NCI-H1048 (cell line): Measurements from ENCODE around the gene DNAH8.
"Not testable (repeated sequence)": the region's sequence is repeated elsewhere in the genome, so short reads cannot be mapped to it uniquely, and the experiment has no call there.

Experiments used
- DNase-seq: peaks from one replicate; lab custom pipeline; 2025; lab: John Stamatoyannopoulos, UW

Gene DNAH8

GRCh38 chr6:38846361-38846760, 131.2 kb downstream of the DNAH8 start:
- DNase-seq: no peak

GRCh38 chr6:38846844-38847243, 131.7 kb downstream of the DNAH8 start:
- no peak for DNase-seq

DNA sequence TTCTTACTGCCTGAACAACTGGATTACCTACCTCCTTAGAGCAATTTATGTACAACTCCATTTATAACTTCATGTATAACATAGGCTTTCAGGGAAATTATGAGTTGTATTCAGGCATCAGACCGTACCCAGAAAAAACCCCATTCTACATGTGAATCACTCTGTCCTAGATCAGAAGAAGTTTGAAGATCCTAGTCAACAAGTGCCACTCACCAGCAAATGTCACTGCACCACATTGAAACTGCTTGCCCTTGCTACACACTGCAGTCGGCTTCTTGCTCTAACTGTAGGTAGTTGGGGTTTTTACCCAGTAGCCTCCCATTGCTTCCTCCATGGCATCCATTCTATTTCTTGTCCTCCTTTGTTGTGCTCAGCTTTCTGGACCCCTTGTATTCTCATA, 132.4 kb downstream of the DNAH8 start:
- DNase-seq: no peak

DNA sequence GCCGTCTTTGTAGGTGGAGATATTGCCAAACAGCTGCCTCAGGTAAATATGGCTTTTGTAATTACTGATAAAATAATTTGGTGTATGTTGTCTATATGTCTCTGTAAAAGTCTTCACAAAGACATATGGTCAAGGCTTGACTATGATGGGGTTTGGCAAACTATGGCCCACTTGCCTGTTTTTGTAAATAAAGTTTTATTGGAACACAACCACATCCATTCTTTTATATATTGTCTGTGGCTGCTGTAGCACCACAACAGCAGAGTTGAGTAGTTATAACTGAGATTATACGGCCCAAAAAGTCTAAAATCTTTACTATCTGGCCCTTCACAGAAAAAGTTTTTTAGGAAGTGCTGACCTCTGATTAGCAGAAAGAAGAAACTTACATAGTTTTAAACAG, 133.6 kb downstream of the DNAH8 start:
- no peak for DNase-seq

DNA sequence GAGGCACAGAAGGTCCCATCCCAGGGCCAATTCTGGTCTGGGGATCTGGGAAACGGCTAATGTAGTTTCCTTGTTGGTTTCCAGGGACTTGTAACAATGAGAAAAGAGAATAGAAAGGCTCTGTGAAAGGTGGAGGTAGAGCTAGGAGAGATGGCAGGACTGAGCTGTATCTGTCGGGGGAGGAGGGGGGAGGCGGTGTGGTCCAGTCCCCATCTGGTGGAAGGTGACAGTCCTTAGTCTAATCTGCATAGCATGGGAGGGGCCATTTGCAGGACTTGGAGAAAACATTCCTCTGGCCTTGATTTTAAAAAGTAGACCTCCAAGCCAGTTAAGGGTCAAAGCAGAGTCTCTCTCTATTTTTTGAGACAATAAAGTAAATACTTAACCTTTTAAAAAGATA, 137.1 kb downstream of the DNAH8 start:
- DNase-seq: no peak

DNA sequence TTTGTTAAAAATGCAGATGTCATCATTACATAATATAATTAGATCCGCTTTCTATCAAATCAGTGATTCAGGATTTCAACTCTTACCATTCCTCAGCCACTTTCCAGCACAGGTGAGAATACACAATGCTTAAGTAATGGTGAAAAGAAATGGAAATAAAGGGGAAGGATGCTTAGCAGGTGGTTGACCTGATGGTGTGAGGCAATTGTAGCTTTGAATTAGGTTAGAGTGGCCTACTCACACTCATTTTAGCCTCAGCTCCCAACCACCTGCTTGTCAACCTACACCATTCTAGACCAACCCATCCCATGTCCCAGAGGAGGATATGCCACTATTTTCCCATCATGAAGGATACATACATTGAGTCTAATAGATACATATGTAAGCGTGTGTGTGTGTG, 138.1 kb downstream of the DNAH8 start:
- DNase-seq: no peak

GRCh38 chr6:38856492-38856891, 141.4 kb downstream of the DNAH8 start:
- no peak for DNase-seq

GRCh38 chr6:38857815-38858214, 142.7 kb downstream of the DNAH8 start:
- DNase-seq: no peak

GRCh38 chr6:38860041-38860440, 144.9 kb downstream of the DNAH8 start:
- DNase-seq: no peak

GRCh38 chr6:38861926-38862401, 146.9 kb downstream of the DNAH8 start:
- DNase-seq: no peak

DNA sequence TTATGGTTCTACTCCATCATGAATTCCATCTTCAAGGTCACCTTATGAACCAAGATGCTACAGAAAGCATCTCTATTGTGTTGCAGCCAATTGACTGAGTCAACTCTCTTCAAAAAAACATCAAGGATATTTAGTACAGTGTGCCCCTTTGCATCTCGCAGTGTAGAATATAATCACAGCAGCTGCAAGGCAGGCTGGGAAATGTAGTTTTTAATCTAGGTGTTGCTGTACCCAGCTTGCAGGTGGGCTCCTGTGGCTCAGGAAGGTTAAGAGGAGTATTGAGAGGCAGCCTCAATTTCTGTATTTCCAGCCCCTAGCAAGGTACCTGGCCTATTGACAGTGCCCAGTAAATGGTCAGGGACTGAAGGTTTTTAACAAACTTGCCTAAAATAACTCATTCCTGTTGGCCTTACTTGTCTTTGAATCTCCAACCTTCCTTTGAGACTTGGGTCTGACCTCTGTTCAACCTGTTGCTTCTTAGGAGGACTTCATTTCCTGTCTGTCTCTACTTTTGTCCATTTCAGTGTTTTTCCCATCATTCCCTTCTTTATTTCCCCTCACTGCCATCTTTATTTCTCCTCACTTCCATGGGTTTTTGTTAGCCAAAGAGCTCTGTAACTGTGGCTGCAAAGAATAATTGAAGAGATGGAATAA, 150.5 kb downstream of the DNAH8 start:
- no peak for DNase-seq

GRCh38 chr6:38867726-38868125, 152.6 kb downstream of the DNAH8 start:
- no peak for DNase-seq

GRCh38 chr6:38871741-38872568, 156.8 kb downstream of the DNAH8 start:
- no peak for DNase-seq

GRCh38 chr6:38873001-38873400, 157.9 kb downstream of the DNAH8 start:
- no peak for DNase-seq

- not testable (repeated sequence) for DNase-seq
Observed at GRCh38 chr6:38873816-38874215, 158.7 kb downstream of the DNAH8 start.

DNA sequence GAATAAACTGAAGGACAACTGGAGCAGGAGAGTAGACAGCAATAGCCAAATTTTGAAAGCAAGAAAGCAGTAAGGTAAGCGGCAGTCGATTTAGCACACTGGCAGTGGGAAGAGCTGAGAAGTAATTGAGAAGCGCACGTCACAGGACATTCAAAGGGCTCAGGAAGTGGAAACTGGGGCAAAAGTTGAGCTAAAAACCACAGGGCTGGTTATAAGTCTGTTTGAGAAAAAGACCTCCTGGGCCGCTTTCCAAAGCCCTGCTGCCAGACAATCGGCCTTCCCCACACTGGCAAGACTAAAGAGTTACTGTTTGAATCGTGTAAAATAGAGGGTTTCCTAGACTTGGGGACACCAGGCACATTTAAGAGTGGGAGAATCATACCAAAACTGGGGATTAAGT, 161.4 kb downstream of the DNAH8 start:
- DNase-seq: no peak

GRCh38 chr6:38877721-38878120, 162.6 kb downstream of the DNAH8 start:
- no peak for DNase-seq

DNA sequence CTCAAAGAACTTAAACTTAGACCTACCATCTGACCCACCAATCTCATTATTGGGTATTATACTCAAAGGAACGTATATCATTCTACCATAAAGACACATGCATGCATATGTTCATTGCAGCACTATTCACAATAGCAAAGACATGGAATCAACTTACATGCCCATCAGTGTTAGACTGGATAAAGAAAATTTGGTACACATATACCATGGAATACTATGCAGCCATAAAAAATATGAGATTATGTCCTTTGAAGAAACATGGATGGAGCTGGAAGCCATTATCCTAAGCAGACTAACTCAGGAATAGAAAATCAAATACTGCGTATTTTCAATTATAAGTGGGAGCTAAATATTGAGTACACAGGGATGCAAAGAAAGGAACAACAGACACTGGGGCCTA, 167.0 kb downstream of the DNAH8 start:
- DNase-seq: no peak

DNA sequence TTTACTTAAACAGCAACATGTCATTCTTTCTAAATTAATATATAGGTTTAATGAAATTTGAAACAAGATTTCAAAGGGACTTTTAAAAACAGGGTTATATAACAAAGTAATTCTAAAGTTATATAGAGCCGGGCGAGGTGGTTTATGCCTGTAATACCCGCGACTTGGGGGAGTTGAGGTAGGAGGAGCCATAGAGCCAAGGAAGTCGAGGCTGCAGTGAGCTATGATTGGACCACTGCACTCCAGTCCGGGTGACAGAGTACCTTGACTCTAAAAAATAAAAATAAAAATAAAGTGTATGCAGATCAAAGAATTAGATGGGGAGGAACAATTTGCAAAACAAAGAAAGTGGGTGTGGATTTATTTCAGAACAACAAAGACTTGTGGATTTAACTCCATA, 182.4 kb downstream of the DNAH8 start:
- no peak for DNase-seq

DNA sequence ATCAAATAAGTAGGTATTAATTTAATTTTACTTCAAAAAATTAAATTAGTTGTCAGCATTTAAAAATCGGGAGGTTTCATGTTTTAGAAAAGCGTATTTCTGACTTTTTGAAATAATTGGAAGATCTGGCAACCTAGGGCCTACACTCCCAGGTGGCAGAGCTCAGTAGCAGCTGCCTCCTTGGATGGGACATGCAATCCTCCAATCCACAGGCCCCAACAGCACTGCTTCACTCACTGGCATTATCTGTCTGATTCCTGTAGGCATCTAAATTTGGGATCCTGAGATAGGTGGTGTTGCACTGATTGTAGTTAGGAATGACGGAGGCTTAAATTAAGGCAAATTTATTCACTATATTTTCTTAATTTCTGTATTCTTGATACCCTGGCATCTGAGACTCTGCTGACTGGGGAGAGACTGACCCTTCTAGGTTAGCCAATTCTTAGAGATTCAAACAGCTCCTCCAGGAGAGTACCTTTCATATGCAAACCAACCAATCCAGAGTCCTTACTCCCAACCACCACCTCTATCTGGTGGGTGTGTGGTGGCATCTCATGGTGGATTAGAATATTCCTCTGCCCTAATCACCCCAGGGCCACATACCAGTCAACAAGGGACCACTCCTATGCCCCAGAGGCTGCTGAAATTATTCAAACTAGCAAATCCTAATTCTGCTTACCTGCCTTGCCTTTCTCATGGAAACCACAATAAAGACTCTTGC, 186.9 kb downstream of the DNAH8 start:
- no peak for DNase-seq

DNA sequence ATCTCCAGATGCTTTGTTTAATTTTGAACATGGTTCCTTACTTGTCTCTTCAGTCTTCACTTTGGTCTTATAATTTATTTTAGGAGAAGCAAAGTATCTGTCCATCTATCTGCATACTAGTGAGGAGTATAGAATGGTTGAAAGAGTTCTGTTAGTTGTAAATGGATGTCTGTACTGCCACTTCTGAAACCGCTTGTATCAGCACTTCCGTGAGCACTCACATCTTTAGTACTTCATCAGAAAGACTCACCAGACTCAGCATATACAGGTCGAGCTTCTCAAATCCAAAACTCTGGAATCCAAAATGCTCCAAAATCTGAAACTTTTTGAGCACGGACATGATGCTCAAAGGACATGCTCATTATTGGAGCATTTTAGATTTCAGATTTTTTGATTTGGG, 191.5 kb downstream of the DNAH8 start:
- no peak for DNase-seq

DNA sequence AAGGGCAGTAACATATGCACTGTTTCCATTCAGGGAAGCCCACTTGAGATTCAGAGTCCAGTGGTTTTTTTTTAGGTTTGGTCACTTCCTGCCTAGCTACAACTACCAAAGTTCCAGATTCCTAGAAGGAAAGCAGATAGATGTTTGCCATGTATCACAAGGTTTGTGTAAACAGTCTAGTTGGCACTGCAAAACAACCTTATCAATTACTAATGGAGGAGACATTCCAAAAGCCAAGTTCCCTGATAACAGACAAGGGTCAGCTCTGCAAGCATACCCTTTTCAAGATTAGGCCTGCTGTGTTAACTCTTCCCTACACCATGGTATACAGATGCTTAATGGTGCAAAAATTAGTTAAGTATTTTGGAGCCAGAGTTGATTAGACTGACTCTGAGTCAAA, 192.2 kb downstream of the DNAH8 start:
- DNase-seq: no peak
